Stimulated activated CD4-positive, alpha-beta T cell treated with anti-CD3 and anti-CD28 coated beads, Interleukin-4, amount 100 ng/mL, for 1 hour (primary cell): ENCODE measurements around the gene PMAIP1.
"Not testable (repeated sequence)": the region's sequence is repeated elsewhere in the genome, so short reads cannot be mapped to it uniquely, and the experiment has no call there.

Experiments
- DNase-seq: peaks from one replicate; pipeline ENCODE4 v3.0.0-alpha.2; 2020

Gene PMAIP1

DNA sequence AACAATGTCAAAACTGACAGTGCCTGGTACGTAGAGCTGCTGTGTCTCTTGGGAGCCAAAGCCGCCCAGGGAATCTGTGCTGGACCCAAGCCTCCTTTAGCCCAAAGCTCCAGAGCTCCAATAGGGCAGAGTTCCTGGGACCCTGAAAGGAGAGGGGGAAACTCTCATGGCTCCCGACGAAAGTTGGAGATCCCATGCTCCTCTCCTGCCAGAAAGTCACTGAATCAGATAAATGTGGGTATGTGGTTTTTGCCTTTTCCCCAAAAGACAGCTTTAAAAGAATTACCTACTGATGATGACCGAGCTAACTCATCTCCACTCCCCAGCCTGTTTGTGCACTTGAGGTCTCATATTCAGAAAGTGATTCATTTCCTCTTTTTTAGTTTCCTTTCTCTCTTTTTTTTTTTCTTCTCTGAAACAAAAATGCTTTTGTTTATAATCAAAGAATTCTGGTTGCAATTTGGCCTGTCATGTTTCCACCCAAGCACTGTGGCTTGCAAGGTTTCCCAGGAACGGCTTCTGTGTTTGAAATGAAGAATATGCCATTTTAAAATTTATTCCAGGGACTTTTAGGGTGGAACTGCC lies 14.1 kb upstream of the PMAIP1 start:
- no peak for DNase-seq

GRCh38 chr18:59886399-59886798 lies 13.4 kb upstream of the PMAIP1 start:
- DNase-seq = not testable (repeated sequence)

DNA sequence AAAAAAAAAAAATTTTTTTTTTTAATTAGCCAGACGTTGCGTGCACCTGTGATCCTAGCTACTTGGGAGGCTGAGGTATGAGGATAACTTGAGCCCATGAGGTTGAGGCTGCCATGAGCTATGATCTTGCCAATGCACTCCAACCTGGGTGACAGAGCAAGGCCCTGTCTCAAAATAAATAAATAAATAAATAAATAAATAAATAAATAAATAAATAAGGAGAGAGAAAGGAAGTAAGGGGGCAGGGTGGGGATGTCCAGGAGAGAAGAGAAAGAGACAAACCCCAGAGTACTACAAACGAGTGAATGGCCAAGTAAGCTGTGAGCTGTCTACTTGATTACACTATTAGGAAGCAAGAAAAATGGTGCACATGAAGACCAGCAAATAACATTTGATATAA lies 7.7 kb upstream of the PMAIP1 start:
- DNase-seq = no peak

- DNase-seq = no peak
These were observed 5.8 kb upstream of the PMAIP1 start for GRCh38 chr18:59893971-59894370.

GRCh38 chr18:59897321-59897954 lies 2.4 kb upstream of the PMAIP1 start:
- no peak for DNase-seq

DNA sequence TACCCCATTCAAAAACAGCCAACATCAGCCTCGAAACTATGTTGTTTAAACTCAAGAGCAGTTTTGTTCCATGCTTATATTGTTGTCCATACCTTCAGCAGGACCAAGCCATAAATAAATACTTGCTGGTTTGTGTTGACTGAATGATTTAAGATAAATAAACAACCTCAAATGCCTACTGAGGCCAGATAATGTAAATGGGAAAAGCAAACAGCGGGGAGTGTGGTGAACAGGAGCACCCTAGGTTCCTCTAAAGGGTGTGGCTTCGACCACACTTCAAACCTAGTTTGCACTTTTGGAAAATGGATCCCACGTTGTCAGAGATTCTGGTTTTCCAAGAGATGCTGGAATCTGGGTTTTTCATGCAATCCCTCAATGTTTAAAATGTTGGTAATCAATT lies 1.7 kb upstream of the PMAIP1 start:
- no peak for DNase-seq

DNA sequence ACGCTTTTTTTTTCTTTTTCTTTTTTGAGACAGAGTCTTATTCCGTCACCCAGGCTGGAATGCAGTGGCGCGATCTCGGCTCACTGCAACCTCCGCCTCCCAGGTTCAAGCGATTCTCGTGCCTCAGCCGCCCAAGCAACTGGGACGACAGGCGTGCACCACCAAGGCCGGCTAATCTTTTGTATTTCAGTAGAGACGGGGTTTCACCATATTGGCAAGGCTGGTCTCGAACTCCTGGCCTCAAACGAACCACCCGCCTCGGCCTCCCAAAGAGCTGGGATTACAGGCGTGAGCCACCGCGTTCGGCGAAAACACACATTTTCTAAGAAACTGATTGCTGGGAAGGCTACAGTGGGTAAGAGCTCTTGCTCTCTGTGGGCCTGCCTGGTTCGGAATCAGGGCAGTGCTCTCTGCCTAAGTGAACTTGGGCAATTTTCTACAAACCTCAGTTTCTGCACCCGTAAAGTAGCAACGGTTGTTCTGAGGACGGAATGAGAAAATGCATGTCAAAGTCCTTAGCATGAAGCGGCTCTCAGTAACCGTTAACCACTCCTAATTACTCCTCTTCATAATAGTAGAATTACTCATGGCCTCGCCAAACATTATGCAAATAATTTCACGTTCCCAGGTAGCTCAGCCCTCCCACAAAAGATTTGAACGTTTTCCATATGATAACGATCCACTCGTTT lies 1.0 kb upstream of the PMAIP1 start:
- DNase-seq = no peak

DNA sequence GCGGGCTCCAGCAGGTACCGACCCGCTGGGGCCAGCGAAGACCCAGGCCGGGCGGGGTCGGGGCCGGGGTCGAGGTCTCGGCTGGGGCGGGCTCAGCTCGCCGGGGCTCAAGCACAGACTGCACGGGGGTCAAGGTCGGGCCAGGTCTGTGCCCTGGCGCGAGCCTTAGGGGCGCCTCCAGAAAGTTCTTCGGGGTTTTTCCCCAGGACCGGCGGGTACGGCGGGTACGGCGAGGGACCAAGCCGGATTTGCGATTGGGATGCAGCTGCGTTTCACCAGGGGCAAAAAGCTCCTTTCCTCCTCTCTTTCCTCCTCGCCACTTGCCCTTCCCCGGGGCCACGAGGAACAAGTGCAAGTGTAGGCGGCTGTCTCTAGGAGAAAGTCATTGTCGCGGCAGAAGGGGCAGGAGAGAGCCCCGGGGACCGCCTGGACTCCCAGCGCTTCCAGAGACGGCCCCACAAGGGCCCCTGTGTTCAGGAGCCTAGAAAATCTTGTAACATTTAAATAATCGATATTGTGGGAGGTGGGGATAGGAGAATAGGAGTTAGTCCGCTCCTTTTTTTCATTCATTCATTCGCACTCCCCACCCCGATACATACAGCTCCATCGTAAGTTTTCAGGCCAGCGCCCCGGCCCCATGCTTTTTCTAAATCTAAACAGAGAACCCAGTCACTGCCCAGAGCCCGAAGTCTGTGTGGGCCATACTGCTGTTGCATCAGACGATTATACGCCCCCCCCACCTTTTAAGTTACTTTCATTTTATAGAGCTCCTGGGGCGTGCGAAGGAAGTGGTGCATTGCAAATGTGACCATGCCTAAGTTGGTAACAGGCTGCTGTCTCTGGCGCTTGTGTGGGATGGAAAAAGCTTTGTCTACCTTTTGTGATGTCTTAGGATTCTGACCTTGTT lies 679 bp downstream of the PMAIP1 start:
- peak; percentile 60 for DNase-seq

- no peak for DNase-seq
These were observed 2.6 kb downstream of the PMAIP1 start for GRCh38 chr18:59902131-59902992.

DNA sequence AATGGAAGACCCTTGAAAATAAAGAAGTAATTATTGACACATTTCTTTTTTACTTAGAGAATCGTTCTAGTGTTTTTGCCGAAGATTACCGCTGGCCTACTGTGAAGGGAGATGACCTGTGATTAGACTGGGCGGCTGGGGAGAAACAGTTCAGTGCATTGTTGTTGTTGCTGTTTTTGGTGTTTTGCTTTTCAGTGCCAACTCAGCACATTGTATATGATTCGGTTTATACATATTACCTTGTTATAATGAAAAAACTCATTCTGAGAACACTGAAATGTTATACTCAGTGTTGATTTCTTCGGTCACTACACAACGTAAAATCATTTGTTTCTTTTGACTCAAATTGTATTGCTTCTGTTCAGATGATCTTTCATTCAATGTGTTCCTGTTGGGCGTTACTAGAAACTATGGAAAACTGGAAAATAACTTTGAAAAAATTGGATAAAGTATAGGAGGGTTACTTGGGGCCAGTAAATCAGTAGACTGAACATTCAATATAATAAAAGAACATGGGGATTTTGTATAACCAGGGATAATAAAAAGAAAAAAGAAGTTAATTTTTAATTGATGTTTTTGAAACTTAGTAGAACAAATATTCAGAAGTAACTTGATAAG lies 3.3 kb downstream of the PMAIP1 start:
- no peak for DNase-seq

DNA sequence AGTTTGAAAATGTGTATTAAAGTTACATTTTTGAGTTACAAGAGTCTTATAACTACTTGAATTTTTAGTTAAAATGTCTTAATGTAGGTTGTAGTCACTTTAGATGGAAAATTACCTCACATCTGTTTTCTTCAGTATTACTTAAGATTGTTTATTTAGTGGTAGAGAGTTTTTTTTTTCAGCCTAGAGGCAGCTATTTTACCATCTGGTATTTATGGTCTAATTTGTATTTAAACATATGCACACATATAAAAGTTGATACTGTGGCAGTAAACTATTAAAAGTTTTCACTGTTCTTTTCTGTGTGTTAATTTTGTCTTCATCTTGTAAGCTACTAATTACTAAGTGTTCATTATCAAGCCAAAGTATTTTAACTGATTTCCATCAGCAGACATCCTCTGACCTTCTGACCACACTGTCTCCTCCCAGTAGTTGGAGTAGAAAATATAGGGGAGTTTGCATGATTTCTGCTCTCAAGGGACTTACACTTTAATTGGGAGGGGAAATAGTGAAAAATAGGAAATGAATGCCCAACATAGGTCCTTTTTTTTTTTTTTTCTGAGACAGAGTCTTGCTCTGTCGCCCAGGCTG lies 4.3 kb downstream of the PMAIP1 start:
- DNase-seq = no peak

DNA sequence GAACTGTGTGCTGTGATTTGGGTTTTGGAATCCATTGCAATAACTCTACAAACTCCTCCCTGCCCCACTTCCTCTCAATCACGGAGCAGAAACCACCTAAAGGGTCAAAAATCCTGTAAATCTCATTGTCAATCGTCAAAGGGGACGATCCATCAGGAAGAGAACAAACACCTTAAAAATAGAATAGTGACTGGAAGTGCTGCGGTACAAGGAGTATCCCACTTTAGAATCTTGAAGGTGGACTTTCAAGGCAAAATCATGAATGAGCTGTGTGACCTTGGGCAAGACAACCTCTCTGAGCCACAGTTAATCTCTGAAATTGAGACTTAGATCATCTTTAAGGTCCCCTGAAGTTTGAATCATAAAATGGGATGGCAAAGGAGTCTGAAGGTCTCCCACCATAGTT lies 5.9 kb downstream of the PMAIP1 start:
- no peak for DNase-seq

DNA sequence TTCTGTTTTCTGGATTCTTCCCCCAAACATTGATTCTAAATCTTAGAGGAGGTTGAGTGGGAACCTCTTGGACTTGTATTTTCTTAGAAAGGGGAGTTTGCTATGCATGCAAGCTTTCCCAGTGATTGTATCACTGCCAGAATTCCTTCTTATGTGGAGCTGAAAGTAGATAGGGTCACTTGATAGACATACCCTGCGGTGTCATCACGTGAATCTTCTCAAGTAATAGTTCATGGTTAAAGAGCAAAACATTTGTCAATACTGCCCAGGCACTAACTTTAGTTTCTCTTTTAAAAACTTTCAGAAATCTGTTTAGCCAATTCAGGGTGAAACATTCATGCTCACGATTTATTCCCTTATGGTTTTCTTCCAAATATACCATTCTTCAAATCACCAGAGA lies 6.4 kb downstream of the PMAIP1 start:
- no peak for DNase-seq

- no peak for DNase-seq
These were observed 7.4 kb downstream of the PMAIP1 start for GRCh38 chr18:59907172-59907571.

- no peak for DNase-seq
These were observed 7.9 kb downstream of the PMAIP1 start for GRCh38 chr18:59907660-59908059.

- DNase-seq = no peak
These were observed 9.0 kb downstream of the PMAIP1 start for GRCh38 chr18:59908799-59909198.

DNA sequence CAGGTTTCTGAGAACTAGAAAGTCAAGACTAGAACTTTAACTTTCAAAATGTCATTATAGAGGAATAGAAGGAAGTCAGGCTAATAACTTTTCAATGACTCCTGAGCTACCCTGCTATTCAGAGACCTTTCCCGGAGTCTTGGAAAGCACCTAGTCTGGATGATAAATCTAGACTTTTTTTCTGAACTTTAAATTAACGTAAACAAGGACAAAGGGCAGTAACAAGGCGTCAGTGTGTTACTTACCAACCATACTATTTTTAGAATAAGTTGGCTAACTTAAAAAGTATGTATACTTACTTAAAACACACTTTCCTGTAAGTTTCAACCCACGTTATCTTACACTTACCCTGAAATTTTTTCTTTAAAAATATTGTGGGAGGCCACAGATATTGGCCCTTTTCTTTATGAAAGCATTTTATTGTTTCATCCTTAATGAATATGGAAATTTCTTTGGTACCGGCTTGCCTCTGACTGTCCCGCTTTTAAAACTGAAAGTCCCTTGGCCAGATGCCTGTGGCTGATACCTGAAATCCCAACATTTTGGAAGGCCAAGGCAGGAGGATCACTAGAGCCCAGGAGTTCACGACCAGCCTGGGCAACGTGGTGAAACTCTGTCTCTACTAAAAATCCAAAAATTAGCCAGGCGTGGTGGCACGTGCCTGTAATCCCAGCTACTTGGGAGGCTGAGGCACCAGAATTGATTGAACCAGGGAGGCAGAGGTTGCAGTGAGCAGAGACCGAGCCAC lies 9.7 kb downstream of the PMAIP1 start:
- DNase-seq = no peak

DNA sequence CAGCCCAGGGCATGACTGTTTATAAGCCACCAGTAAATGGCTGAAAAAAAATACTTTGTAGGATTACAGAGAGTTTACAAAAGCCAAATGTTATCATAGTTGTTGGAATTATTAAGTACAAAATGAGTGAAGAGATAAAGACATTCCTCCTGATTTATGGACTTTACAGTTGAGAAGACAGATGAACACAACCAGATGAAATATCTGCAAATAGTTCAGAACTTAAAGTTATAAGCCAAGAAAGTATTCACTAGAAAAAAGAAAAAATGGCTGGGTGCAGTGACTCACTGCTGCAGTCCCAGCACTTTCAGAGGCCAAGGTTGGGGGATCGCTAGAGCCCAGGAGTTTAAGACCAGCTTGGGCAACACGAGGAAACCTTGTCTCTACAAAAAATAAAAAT lies 11.2 kb downstream of the PMAIP1 start:
- no peak for DNase-seq

GRCh38 chr18:59911600-59911999 lies 11.8 kb downstream of the PMAIP1 start:
- DNase-seq = no peak

DNA sequence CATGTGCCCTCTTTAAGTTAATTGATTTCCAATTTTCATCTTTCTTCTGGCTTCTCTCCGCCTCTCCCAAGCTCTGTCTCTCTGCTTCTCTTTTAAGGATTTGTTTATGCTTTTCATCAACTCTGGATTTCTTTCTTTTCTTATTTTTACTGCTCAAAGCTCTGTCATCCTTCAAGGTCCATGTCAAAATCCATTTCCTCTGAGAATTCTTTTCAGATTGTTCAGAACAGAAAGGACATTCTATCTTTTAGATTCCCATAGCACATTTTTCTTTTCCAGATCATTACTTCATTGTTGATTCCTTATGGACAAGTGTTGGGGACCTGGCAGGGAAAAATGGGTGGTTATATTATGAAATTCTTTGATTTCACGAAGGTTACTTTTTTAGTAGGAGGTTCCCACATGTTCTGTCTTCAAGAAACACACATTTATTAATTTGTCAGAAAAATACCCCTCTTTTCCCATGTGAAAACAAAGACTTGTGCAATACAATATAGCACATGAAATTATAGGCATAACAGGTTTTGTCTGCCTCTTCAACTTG lies 12.3 kb downstream of the PMAIP1 start:
- DNase-seq = no peak

DNA sequence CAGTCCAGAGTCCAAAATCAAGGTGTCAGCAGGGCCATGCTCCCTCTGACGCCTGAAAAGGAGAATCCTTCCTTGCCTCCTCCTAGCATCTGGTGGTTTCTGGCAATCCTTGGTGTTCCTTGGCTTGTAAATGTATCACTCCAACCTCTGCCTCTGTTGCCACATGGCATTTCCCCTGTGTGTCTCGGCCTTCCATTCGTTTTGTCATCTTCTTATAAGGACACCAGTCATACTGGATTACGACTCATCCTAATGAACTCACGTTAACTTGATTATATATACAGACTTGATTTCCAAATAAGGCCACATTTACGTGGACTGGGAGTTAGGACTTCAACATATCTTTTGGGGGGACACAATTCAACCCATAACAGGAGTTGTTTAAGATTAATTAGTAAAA lies 15.8 kb downstream of the PMAIP1 start:
- DNase-seq = no peak
